Measurements from ENCODE around the gene ZSCAN21.

DNA sequence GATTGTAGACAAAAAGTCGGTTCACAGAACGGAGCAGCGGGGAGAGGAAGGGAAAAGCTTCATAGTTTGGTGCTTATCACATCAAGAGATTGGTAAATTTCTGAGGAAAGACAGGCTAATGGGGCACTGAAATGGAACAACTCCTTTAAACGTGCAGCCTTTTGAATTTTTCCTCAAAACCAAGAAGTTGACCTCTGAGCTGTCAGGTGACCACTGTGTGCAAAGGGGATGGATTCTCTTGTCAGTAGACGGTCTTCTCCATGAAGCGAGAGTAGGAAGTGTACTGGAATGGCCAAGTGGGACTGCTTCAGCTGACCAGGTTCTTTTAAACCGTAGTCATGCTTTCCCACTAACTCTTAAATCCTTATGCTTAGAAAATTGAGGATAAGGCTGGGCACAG is 11.2 kb upstream of the ZSCAN21 start:
- no peak for TF ChIP-seq POLR2A (IDR thresholded peaks at IDR 0.05)
- TF ChIP-seq CTCF (IDR thresholded peaks at IDR 0.05), result no peak

Data from thyroid gland (tissue), 4 donors.